Esophagus squamous epithelium (tissue), 5 donors: ENCODE results near the gene NPY1R. TPM values are rescaled to one million over a fixed set of nuclear protein-coding genes. Genes with fewer than 3 reads are reported as not detected.

ENCODE experiments used
- DNase-seq: peaks from one replicate; lab custom pipeline; 2025; lab: John Stamatoyannopoulos, UW
- H3K27ac ChIP-seq, 4 donors: fragments of 200-600 bp; sonication (generic); one replicate each; pipeline ENCODE4 v1.5.1; 2016 to 2019; ENCODE audit warnings: mild to moderate bottlenecking in 1 of 4
- H3K27me3 ChIP-seq, 4 donors: fragments of 200-600 bp; sonication (generic); 1 replicate in 3 of 4; 2 replicates in 1 of 4; pipeline versions ENCODE4 v1.5.1 to v1.6.0; 2017 to 2021; ENCODE audit warnings: antibody characterized with exemption in 1 of 4
- H3K36me3 ChIP-seq, 3 donors: fragments of 200-600 bp; sonication (generic); one replicate each; pipeline ENCODE4 v1.5.1; 2016 to 2019
- H3K4me1 ChIP-seq, 3 donors: fragments of 200-600 bp; sonication (generic); one replicate each; pipeline ENCODE4 v1.5.1; 2017 to 2019
- H3K4me3 ChIP-seq, 4 donors: fragments of 200-600 bp; sonication (generic); 1 replicate in 3 of 4; 2 replicates in 1 of 4; pipeline ENCODE4 v1.5.1; 2016 to 2019; ENCODE audit warnings: mild to moderate bottlenecking in 2 of 4, moderate library complexity in 1 of 4
- H3K9me3 ChIP-seq, 3 donors: fragments of 200-600 bp; sonication (generic); one replicate each; pipeline ENCODE4 v1.5.1; 2016 to 2019
- POLR2A ChIP-seq, 4 donors: fragments of 450-650 bp; IDR thresholded peaks; one replicate each; pipeline ENCODE4 v1.6.1; 2017; ENCODE audit warnings: antibody characterized with exemption in 4 of 4, mild to moderate bottlenecking in 4 of 4, moderate library complexity in 3 of 4
- WGBS, 2 donors: methylation state at CpG; one replicate each; pipeline ENCODE4 v1.1.5; 2018; 5-methylcytosine and 5-hydroxymethylcytosine counted together
- intact Hi-C: fragments of 100-400 bp; cut with DNase I; formaldehyde crosslinking; loops from one replicate; pipeline ENCODE4 v1.15.0; 2022
- total RNA-seq, 4 donors: library from RNA; depleted of rRNA; stranded (reverse); fragments of >200 nt; gene quantifications; one replicate each; pipeline ENCODE4 v1.1.0, GENCODE V29; 2016
- TF ChIP-seq, protein P1 (sequence below), 6 experiments: fragments of 450-650 bp in 4 of 6; fragments of 200-600 bp in 2 of 6; sonication (generic) in 2 of 6; IDR thresholded peaks; one replicate each; pipeline ENCODE4 v1.5.1; 2016 to 2019; ENCODE audit warnings: antibody characterized with exemption in 6 of 6, mild to moderate bottlenecking in 4 of 6, moderate library complexity in 4 of 6
- donor health status: DM: yes; HTN: yes; CAD: no.

The NPY1R gene
- total RNA-seq, 4 donors from 2014 or later = 0.48 to 2.4 (median 1.1) TPM; not detected in 1

DNA sequence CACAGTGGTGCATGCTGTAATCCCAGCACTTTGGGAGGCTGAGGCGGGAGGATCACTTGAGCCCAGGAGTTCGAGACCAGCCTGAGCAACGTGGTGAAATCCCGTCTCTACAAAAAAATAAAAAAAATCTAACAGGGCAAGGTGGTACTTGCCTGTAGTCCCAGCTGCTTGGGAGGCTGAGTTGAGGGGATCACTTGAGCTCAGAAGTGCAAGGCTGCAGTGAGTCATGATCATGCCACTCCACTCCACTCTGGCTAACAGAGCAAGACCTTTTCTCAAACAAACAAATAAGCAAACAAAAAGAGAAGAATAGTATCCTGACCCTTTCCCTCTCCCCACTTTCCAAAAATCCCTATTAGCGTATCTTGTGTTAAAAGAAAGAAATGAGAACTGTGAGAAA is 52.7 kb downstream of the NPY1R start:
- Histone ChIP-seq H3K36me3 (no peaks in the 10 kb centered on the region), H3K4me3 (no peak overlapping the region), H3K27ac (no peak overlapping the region), H3K9me3 (no peaks in the 10 kb centered on the region), H3K27me3 (no peaks in the 10 kb centered on the region), H3K4me1 (no peaks in the 10 kb centered on the region)
- DNase-seq = no peak
- 63 to 77% methylated on average over 5 of the region's 5 CpGs for WGBS, 2 donors
- no peak for TF ChIP-seq POLR2A (IDR thresholded peaks at IDR 0.05)
- TF ChIP-seq, protein P1, sequence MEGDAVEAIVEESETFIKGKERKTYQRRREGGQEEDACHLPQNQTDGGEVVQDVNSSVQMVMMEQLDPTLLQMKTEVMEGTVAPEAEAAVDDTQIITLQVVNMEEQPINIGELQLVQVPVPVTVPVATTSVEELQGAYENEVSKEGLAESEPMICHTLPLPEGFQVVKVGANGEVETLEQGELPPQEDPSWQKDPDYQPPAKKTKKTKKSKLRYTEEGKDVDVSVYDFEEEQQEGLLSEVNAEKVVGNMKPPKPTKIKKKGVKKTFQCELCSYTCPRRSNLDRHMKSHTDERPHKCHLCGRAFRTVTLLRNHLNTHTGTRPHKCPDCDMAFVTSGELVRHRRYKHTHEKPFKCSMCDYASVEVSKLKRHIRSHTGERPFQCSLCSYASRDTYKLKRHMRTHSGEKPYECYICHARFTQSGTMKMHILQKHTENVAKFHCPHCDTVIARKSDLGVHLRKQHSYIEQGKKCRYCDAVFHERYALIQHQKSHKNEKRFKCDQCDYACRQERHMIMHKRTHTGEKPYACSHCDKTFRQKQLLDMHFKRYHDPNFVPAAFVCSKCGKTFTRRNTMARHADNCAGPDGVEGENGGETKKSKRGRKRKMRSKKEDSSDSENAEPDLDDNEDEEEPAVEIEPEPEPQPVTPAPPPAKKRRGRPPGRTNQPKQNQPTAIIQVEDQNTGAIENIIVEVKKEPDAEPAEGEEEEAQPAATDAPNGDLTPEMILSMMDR (IDR thresholded peaks at IDR 0.05) = no peak
- intact Hi-C loops = no loop called here

DNA sequence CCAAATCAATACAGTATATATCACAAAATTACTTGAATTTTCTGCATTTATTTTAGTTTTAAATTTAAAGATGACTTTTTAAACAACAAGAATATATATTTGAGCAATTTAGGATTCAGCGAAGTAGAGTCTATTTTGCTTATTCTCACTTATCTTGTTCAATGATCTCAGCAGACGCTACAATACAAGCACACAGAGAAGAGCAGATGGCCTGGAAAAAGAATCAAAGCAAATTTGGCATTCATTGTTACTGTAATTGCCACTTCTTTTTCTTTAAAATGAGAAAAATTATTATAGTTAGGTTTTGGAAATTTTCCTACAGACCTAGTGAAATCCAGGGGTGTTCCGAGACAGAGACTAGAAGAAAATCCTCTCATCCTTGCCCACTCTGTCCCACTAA is 57.5 kb downstream of the NPY1R start:
- Histone ChIP-seq H3K9me3 (no peaks in the 10 kb centered on the region), H3K4me3 (no peak overlapping the region), H3K4me1 (no peaks in the 10 kb centered on the region), H3K36me3 (no peaks in the 10 kb centered on the region), H3K27me3 (no peaks in the 10 kb centered on the region), H3K27ac (no peak overlapping the region)
- intact Hi-C loops = no loop called here
- 85 to 93% methylated on average over 3 of the region's 3 CpGs for WGBS, 2 donors
- TF ChIP-seq, protein P1 (IDR thresholded peaks at IDR 0.05) = no peak
- no peak for TF ChIP-seq POLR2A (IDR thresholded peaks at IDR 0.05)
- DNase-seq = no peak

Other genes starting within 250 kb of the NPY1R start
- 10 to 100 TPM in 3 of 4 donors, 1 to 10 TPM in 1; 9.2 to 23.7 (median 14.0) TPM for gene NAF1, start 165.7 kb downstream of the NPY1R start, total RNA-seq
- under 1 TPM in 2 of 4 donors, not detected in 2; under 0.01 to 0.44 TPM for gene NPY5R, start 11.3 kb upstream of the NPY1R start, total RNA-seq
- under 1 TPM in 1 of 4 donors, not detected in 3; 0.09 TPM for gene TKTL2, start 141.2 kb upstream of the NPY1R start, total RNA-seq
- 10 to 100 TPM; 17.4 to 34.0 (median 23.0) TPM for gene TMA16, start 162.1 kb upstream of the NPY1R start, total RNA-seq